ENCODE results near the gene NRCAM.

DNA sequence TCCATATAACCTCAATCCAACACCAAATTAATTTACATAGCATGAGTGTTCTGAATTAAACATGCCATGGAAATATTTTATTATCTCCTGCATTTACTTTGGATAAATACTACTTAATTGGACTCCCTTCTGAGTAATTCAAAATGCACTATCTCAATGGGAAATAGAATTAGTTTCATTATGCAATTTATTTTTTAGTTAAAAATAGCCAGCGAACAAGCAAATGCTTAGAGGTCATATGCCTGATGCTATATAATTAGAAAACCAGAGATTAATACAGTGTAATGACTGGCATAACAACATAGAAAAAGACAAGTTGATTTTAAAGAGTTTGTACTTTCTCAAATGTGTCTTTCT, 165.1 kb downstream of the NRCAM start:
- TF ChIP-seq, protein P1, sequence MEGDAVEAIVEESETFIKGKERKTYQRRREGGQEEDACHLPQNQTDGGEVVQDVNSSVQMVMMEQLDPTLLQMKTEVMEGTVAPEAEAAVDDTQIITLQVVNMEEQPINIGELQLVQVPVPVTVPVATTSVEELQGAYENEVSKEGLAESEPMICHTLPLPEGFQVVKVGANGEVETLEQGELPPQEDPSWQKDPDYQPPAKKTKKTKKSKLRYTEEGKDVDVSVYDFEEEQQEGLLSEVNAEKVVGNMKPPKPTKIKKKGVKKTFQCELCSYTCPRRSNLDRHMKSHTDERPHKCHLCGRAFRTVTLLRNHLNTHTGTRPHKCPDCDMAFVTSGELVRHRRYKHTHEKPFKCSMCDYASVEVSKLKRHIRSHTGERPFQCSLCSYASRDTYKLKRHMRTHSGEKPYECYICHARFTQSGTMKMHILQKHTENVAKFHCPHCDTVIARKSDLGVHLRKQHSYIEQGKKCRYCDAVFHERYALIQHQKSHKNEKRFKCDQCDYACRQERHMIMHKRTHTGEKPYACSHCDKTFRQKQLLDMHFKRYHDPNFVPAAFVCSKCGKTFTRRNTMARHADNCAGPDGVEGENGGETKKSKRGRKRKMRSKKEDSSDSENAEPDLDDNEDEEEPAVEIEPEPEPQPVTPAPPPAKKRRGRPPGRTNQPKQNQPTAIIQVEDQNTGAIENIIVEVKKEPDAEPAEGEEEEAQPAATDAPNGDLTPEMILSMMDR (conservative IDR thresholded peaks at IDR 0.05 in 1 of 2, IDR thresholded peaks at IDR 0.05 in 1 of 2; ENCODE audit: extremely low read depth in 1 of 2, insufficient read depth in 1 of 2, low read depth in 1 of 2, low read length in 2 of 2): no peak
- no peak for TF ChIP-seq EZH2 (IDR thresholded peaks at IDR 0.05; ENCODE audit: borderline replicate concordance, low read length)

Measured in mammary epithelial cell (primary cell).